Natural killer cell (primary cell): ENCODE results near the gene GTPBP4. TPM values are rescaled to one million over a fixed set of nuclear protein-coding genes. Genes with fewer than 3 reads are reported as not detected.

Experiments
- ATAC-seq, 3 donors: fragments of 150-1000 bp in 2 of 3; fragments of 200-7000 bp in 1 of 3; cut with Tn5 transposase; 1 replicate in 1 of 3; 2 replicates in 2 of 3; pipeline ENCODE4 v1.10.0; 2021; ENCODE audit warnings: mild to moderate bottlenecking in 2 of 3, moderate library complexity in 2 of 3
- DNase-seq, 2 donors: peaks; one replicate each; pipeline versions ENCODE4 v3.0.0 to v3.0.0-alpha.2; 2013 to 2021; ENCODE audit warnings: mixed read lengths in 1 of 2
- H3K27ac ChIP-seq: one replicate; pipeline ENCODE4 v1.5.1; 2013; ENCODE audit warnings: mild to moderate bottlenecking, low read length
- H3K27me3 ChIP-seq: one replicate; pipeline ENCODE4 v1.6.1; 2013; ENCODE audit warnings: low read length; ENCODE audit not compliant: control insufficient read depth, insufficient read depth
- H3K36me3 ChIP-seq: one replicate; pipeline ENCODE4 v1.6.1; 2013; ENCODE audit warnings: low read length; ENCODE audit not compliant: control insufficient read depth, insufficient read depth
- H3K4me1 ChIP-seq: one replicate; pipeline ENCODE4 v1.6.1; 2013; ENCODE audit warnings: low read length; ENCODE audit not compliant: control insufficient read depth, insufficient read depth
- H3K4me3 ChIP-seq: one replicate; pipeline ENCODE4 v1.5.1; 2013; ENCODE audit warnings: low read length
- H3K9me3 ChIP-seq: one replicate; pipeline ENCODE4 v1.6.1; 2013; ENCODE audit warnings: low read length; ENCODE audit not compliant: control insufficient read depth, insufficient read depth
- H3K27ac Mint-ChIP-seq, 2 donors: one replicate each; pipeline ENCODE4 v1.8.0; 2022; ENCODE audit warnings: mild to moderate bottlenecking in 2 of 2, mixed read lengths in 2 of 2, moderate library complexity in 1 of 2
- H3K27me3 Mint-ChIP-seq, 2 donors: one replicate each; pipeline ENCODE4 v1.8.0; 2022; ENCODE audit warnings: low read depth in 2 of 2, mixed read lengths in 2 of 2
- H3K36me3 Mint-ChIP-seq: one replicate; pipeline ENCODE4 v1.8.0; 2022; ENCODE audit warnings: mixed read lengths
- H3K4me1 Mint-ChIP-seq, 2 donors: one replicate each; pipeline ENCODE4 v1.8.0; 2022; ENCODE audit warnings: mixed read lengths in 2 of 2
- H3K4me3 Mint-ChIP-seq: one replicate; pipeline ENCODE4 v1.8.0; 2022; ENCODE audit warnings: mild to moderate bottlenecking, moderate library complexity, mixed read lengths
- H3K9me3 Mint-ChIP-seq, 2 donors: one replicate each; pipeline ENCODE4 v1.8.0; 2022; ENCODE audit warnings: mixed read lengths in 2 of 2
- CTCF ChIP-seq: fragments of 200-600 bp; IDR thresholded peaks from one replicate; pipeline ENCODE4 v1.8.0; 2022; ENCODE audit warnings: antibody characterized with exemption
- WGBS: methylation state at CpG from one replicate; pipeline ENCODE4 v1.1.7; 2013; ENCODE audit warnings: missing lambda C conversion rate; ENCODE audit not compliant: insufficient coverage; 5-methylcytosine and 5-hydroxymethylcytosine counted together
- intact Hi-C: fragments of 100-400 bp; cut with micrococcal nuclease; formaldehyde crosslinking; loops from one replicate; pipeline ENCODE4 v1.14.2; 2022
- total RNA-seq, 4 donors: library from RNA; stranded (reverse); fragments of 120-200 nt in 1 of 4; gene quantifications; one replicate each; pipeline versions ENCODE4 v1.2.3 to v1.2.4, GENCODE V29; 2013 to 2022

Gene GTPBP4
- total RNA-seq, 3 donors from 2014 or later (not counting 1 experiment from before 2014, with no cell fraction given): 53.9 to 99.6 (median 72.5) TPM

- H3K36me3 ChIP-seq: no peaks in the 10 kb centered on the region
- H3K27ac ChIP-seq: no peak overlapping the region
- no peak overlapping the region for H3K4me3 Mint-ChIP-seq
- intact Hi-C loops: no loop called here
- no peaks in the 10 kb centered on the region for H3K4me1 ChIP-seq
- no peak for TF ChIP-seq CTCF
- no peak overlapping the region for H3K27ac Mint-ChIP-seq
- no peak for DNase-seq
- no peaks in the 10 kb centered on the region for H3K36me3 Mint-ChIP-seq
- H3K9me3 Mint-ChIP-seq: no peaks in the 10 kb centered on the region
- H3K27me3 Mint-ChIP-seq: peaks cover 0 to 2% of the 10 kb centered on the region in 2 donors
- ATAC-seq: no peak
- no peak overlapping the region for H3K4me3 ChIP-seq
- no peaks in the 10 kb centered on the region for H3K9me3 ChIP-seq
- 92% methylated on average over 10 of the region's 10 CpGs for WGBS
- no peaks in the 10 kb centered on the region for H3K27me3 ChIP-seq
- H3K4me1 Mint-ChIP-seq: peaks cover 6 to 13% of the 10 kb centered on the region in 2 donors
These were observed 40.4 kb upstream of the GTPBP4 start for GRCh38 chr10:947881-948280.

DNA sequence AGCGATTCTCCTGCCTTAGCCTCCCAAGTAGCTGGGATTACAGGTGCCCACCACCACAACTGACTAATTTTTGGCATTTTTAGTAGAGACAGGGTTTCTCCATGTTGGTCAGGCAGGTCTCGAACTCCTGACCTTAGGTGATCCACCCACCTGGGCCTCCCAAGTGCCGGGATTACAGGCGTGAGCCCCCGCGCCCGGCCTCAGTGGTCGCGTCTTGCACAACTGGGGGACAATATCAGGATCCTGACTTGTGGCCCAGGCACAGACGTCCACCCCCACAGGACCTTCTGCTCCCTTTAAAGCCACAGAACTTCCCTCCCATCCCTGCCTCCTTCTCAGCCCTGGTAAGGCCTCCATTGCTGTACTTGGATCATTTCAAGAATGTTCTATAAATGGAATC lies 39.9 kb upstream of the GTPBP4 start:
- H3K9me3 Mint-ChIP-seq: no peaks in the 10 kb centered on the region
- Histone ChIP-seq H3K4me1 (no peaks in the 10 kb centered on the region), H3K27ac (no peak overlapping the region), H3K27me3 (no peaks in the 10 kb centered on the region), H3K36me3 (no peaks in the 10 kb centered on the region), H3K9me3 (no peaks in the 10 kb centered on the region), H3K4me3 (no peak overlapping the region)
- 93% methylated on average over 10 of the region's 10 CpGs for WGBS
- H3K36me3 Mint-ChIP-seq: no peaks in the 10 kb centered on the region
- TF ChIP-seq CTCF: no peak
- ATAC-seq (no peak), DNase-seq (no peak)
- H3K4me3 Mint-ChIP-seq: no peak overlapping the region
- H3K4me1 Mint-ChIP-seq: peaks cover 6 to 13% of the 10 kb centered on the region in 2 donors
- intact Hi-C loops: no loop called here
- H3K27me3 Mint-ChIP-seq: peaks cover 0 to 2% of the 10 kb centered on the region in 2 donors
- no peak overlapping the region for H3K27ac Mint-ChIP-seq

- DNase-seq: no peak
- intact Hi-C loops: no loop called here
- Histone ChIP-seq H3K4me3 (no peak overlapping the region), H3K27ac (no peak overlapping the region), H3K9me3 (no peaks in the 10 kb centered on the region), H3K27me3 (no peaks in the 10 kb centered on the region), H3K4me1 (no peaks in the 10 kb centered on the region), H3K36me3 (no peaks in the 10 kb centered on the region)
- WGBS: 86% methylated on average over 9 of the region's 9 CpGs
- Mint-ChIP-seq H3K27ac (no peak overlapping the region), H3K4me3 (no peak overlapping the region), H3K27me3 (peaks cover 0 to 2% of the 10 kb centered on the region in 2 donors), H3K4me1 (peaks cover 4% of the 10 kb centered on the region in 2 donors), H3K9me3 (no peaks in the 10 kb centered on the region), H3K36me3 (no peaks in the 10 kb centered on the region)
- no peak for TF ChIP-seq CTCF
- no peak for ATAC-seq
These were observed 38.8 kb upstream of the GTPBP4 start for GRCh38 chr10:949446-949845.

- H3K36me3 Mint-ChIP-seq: no peaks in the 10 kb centered on the region
- H3K4me3 Mint-ChIP-seq: no peak overlapping the region
- no peaks in the 10 kb centered on the region for H3K9me3 Mint-ChIP-seq
- Histone ChIP-seq H3K27me3 (no peaks in the 10 kb centered on the region), H3K4me1 (no peaks in the 10 kb centered on the region), H3K27ac (no peak overlapping the region), H3K4me3 (no peak overlapping the region), H3K36me3 (no peaks in the 10 kb centered on the region), H3K9me3 (no peaks in the 10 kb centered on the region)
- intact Hi-C loops: no loop called here
- H3K27ac Mint-ChIP-seq: no peak overlapping the region
- ATAC-seq (no peak), DNase-seq (no peak)
- WGBS: 95% methylated on average over 11 of the region's 11 CpGs
- peaks cover 6 to 9% of the 10 kb centered on the region in 2 donors for H3K27me3 Mint-ChIP-seq
- no peak for TF ChIP-seq CTCF
- peaks cover 0 to 4% of the 10 kb centered on the region in 2 donors for H3K4me1 Mint-ChIP-seq
These were observed 34.4 kb upstream of the GTPBP4 start for GRCh38 chr10:953836-954235.
